Gastroesophageal sphincter (tissue), 4 donors: Measurements from ENCODE around the gene PPFIA1. TPM values are rescaled to one million over a fixed set of nuclear protein-coding genes. Genes with fewer than 3 reads are reported as not detected.
"Not testable (repeated sequence)": the region's sequence is repeated elsewhere in the genome, so short reads cannot be mapped to it uniquely, and the experiment has no call there.

Experiments used
- ATAC-seq: fragments of 150-250 bp; one replicate; pipeline ENCODE4 v1.9.1; 2016; ENCODE audit warnings: mild to moderate bottlenecking, moderate library complexity
- H3K27ac ChIP-seq, 4 donors: fragments of 200-600 bp; sonication (generic) in 3 of 4; 1 replicate in 3 of 4; 2 replicates in 1 of 4; pipeline ENCODE4 v1.5.1; 2016 to 2019
- H3K27me3 ChIP-seq: fragments of 200-600 bp; sonication (generic); one replicate; pipeline ENCODE4 v1.5.1; 2019
- H3K36me3 ChIP-seq, 2 donors: fragments of 200-600 bp; sonication (generic); one replicate each; pipeline ENCODE4 v1.5.1; 2019; ENCODE audit warnings: control low read depth in 1 of 2
- H3K4me1 ChIP-seq, 3 donors: fragments of 200-600 bp; sonication (generic); 1 replicate in 2 of 3; 2 replicates in 1 of 3; pipeline ENCODE4 v1.5.1; 2016 to 2019; ENCODE audit warnings: control low read depth in 2 of 3
- H3K4me3 ChIP-seq, 2 donors: fragments of 200-600 bp; sonication (generic); one replicate each; pipeline ENCODE4 v1.5.1; 2019; ENCODE audit warnings: mild to moderate bottlenecking in 1 of 2, moderate library complexity in 1 of 2
- H3K9me3 ChIP-seq, 3 donors: fragments of 200-600 bp; sonication (generic); one replicate each; pipeline ENCODE4 v1.5.1; 2017 to 2019; ENCODE audit warnings: control low read depth in 2 of 3
- EP300 ChIP-seq: sonication (generic); formaldehyde crosslinking; IDR thresholded peaks from one replicate; pipeline ENCODE4 v1.6.1; 2017; ENCODE audit warnings: antibody characterized with exemption, mild to moderate bottlenecking
- POLR2A ChIP-seq, 2 donors: fragments of 450-650 bp; IDR thresholded peaks; one replicate each; pipeline ENCODE4 v1.6.1; 2017; ENCODE audit warnings: antibody characterized with exemption in 2 of 2, mild to moderate bottlenecking in 2 of 2, moderate library complexity in 1 of 2
- POLR2AphosphoS5 ChIP-seq: sonication (generic); formaldehyde crosslinking; IDR thresholded peaks from one replicate; pipeline ENCODE4 v1.6.1; 2017; ENCODE audit warnings: antibody characterized with exemption
- WGBS, 2 donors: methylation state at CpG; one replicate each; pipeline ENCODE4 v1.1.5; 2018; ENCODE audit warnings: low coverage in 1 of 2; 5-methylcytosine and 5-hydroxymethylcytosine counted together
- total RNA-seq, 4 donors: library from RNA; depleted of rRNA; stranded (reverse); fragments of >200 nt; gene quantifications; one replicate each; pipeline ENCODE4 v1.1.0, GENCODE V29; 2016
- TF ChIP-seq, protein P1 (sequence below), 4 experiments: fragments of 200-600 bp in 2 of 4; fragments of 450-650 bp in 2 of 4; sonication (generic) in 1 of 4; IDR thresholded peaks; one replicate each; pipeline ENCODE4 v1.5.1; 2017 to 2019; ENCODE audit warnings: antibody characterized with exemption in 4 of 4, mild to moderate bottlenecking in 2 of 4, moderate library complexity in 2 of 4

Gene PPFIA1
- total RNA-seq, 4 donors from 2014 or later = 54.3 to 68.8 (median 61.5) TPM

DNA sequence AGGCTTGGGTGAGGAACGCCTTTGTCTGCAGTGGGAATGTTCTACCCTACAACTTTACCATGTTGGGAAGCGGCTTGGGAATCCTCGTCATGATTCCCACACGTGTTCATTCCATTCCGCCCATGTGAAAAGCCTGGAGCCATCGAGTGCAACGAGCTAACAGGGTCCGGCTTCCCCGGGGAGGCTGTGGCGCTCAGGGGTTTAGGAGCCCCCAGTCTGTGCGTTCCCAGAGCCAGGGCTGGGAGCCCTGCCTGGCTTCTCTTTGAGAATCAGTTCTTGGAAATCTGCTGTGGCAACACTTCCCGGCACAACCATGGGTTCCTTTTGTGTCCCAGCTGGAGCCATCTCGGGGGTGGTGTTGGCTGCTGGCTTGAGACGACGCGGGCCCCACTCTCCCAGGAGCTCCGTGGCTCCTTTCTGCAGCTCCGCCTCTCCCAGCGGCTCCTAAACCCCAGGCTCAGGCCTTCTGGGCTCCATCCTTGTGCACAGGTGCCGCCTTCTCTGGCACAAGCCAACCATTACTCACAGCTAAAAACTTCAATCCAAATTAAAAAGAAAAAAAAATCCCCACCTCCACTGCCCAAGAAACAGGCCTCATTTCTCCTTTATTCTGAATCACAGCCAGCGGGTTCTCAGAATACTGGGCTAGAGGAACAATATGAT, 18.7 kb upstream of the PPFIA1 start:
- H3K4me3 ChIP-seq = no peak overlapping the region
- no peak for ATAC-seq
- WGBS, 2 donors = 86 to 100% methylated on average over 1 to 2 of the region's 21 CpGs
- TF ChIP-seq POLR2A (IDR thresholded peaks at IDR 0.05) (no peak), POLR2AphosphoS5 (no peak), EP300 (no peak)
- TF ChIP-seq, protein P1, sequence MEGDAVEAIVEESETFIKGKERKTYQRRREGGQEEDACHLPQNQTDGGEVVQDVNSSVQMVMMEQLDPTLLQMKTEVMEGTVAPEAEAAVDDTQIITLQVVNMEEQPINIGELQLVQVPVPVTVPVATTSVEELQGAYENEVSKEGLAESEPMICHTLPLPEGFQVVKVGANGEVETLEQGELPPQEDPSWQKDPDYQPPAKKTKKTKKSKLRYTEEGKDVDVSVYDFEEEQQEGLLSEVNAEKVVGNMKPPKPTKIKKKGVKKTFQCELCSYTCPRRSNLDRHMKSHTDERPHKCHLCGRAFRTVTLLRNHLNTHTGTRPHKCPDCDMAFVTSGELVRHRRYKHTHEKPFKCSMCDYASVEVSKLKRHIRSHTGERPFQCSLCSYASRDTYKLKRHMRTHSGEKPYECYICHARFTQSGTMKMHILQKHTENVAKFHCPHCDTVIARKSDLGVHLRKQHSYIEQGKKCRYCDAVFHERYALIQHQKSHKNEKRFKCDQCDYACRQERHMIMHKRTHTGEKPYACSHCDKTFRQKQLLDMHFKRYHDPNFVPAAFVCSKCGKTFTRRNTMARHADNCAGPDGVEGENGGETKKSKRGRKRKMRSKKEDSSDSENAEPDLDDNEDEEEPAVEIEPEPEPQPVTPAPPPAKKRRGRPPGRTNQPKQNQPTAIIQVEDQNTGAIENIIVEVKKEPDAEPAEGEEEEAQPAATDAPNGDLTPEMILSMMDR (IDR thresholded peaks at IDR 0.05) = no peak
- H3K36me3 ChIP-seq = no peaks in the 10 kb centered on the region
- no peak overlapping the region for H3K27ac ChIP-seq
- no peaks in the 10 kb centered on the region for H3K9me3 ChIP-seq
- no peaks in the 10 kb centered on the region for H3K27me3 ChIP-seq
- no peaks in the 10 kb centered on the region for H3K4me1 ChIP-seq

DNA sequence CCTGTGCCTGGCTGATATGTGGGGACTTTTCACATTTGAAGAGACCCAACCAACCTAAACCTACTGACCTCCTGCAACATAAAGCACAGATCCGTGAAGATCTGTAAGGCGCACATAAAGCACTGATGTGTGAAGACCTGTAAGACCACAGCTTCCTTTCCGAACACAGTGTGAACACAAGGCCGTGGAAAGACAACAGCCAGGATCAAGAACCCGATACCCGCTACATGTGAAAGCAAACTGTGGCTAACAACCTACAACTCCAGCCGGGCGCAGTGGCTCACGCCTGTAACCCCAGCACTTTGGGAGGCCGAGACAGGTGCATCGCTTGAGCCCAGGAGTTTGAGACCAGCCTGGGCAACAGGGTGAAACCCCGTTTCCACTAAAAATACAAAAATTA, 17.6 kb upstream of the PPFIA1 start:
- H3K36me3 ChIP-seq = no peaks in the 10 kb centered on the region
- no peaks in the 10 kb centered on the region for H3K9me3 ChIP-seq
- no peaks in the 10 kb centered on the region for H3K27me3 ChIP-seq
- WGBS, 2 donors = 94% methylated on average over 3 of the region's 12 CpGs; no CpG with 5 or more reads in 1 of the 2 donors
- TF ChIP-seq, protein P1 (IDR thresholded peaks at IDR 0.05) = no peak
- TF ChIP-seq EP300 (no peak), POLR2AphosphoS5 (no peak), POLR2A (IDR thresholded peaks at IDR 0.05) (no peak)
- no peaks in the 10 kb centered on the region for H3K4me1 ChIP-seq
- no peak overlapping the region for H3K27ac ChIP-seq
- H3K4me3 ChIP-seq = no peak overlapping the region
- no peak for ATAC-seq

DNA sequence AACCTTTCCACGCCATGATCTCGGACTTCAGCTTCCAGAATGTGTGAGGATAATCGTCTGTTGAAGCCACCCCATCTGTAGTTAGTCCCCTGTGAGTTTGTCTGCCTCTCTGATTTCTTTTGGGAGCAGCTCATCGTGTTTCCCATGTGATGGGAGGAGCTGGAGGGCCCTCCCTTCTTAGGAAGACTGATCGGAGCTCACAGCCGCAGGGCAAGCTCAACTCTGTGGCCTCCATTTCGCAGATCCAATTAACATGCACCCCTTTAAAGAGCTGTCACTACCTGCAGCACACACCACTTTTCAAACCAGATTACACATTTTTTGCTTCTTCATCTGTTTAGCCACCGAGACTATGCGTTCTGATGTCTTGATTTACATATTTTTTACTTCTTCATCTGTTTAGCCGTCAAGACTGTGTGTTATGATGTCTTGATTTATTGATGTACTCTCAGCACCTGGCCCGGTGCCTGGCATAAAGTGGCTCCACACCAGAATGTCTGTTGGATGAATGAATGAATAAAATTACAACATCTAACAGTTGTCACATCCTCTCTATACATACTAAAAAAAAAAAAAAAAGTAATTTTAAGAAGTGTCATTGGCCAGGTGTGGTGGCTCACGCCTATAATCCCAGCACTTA, 14.9 kb upstream of the PPFIA1 start:
- whole genome bisulfite sequencing, 2 donors = 42 to 45% methylated on average over 9 to 12 of the region's 12 CpGs

DNA sequence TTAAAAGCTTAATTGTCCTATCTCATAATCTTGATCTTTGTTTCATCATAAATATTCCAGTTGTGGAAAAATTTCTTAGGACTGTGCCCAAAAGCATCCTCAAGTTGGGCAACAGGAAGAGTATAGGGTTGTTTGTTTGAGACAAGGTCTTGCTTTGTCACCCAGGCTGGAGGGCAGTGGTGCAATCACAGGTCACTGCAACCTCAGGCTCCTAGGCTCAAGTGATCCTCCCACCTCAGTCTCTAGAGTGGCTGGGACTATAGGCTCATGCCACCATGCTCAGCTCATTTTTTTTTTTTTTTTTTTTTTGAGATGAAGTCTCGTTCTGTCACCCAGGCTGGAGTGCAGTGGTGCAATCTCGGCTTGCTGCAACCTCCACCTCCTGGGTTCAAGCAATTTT, 11.4 kb upstream of the PPFIA1 start:
- ATAC-seq, H3K27me3 ChIP-seq, H3K36me3 ChIP-seq, H3K9me3 ChIP-seq, H3K27ac ChIP-seq, H3K4me3 ChIP-seq, H3K4me1 ChIP-seq: not testable (repeated sequence)
- no CpG with 5 or more reads among the region's 2 CpGs for WGBS, 2 donors

More for the DNA sequence above, 14.9 kb upstream of the PPFIA1 start:
- no peak overlapping the region for H3K4me3 ChIP-seq
- ATAC-seq = no peak
- peaks cover 4% of the 10 kb centered on the region for H3K27me3 ChIP-seq
- no peak for TF ChIP-seq EP300
- TF ChIP-seq, protein P1 (IDR thresholded peaks at IDR 0.05) = no peak
- TF ChIP-seq POLR2A (IDR thresholded peaks at IDR 0.05) = no peak
- no peak for TF ChIP-seq POLR2AphosphoS5
- no peaks in the 10 kb centered on the region for H3K4me1 ChIP-seq
- no peak overlapping the region for H3K27ac ChIP-seq
- H3K9me3 ChIP-seq = no peaks in the 10 kb centered on the region
- H3K36me3 ChIP-seq = no peaks in the 10 kb centered on the region

DNA sequence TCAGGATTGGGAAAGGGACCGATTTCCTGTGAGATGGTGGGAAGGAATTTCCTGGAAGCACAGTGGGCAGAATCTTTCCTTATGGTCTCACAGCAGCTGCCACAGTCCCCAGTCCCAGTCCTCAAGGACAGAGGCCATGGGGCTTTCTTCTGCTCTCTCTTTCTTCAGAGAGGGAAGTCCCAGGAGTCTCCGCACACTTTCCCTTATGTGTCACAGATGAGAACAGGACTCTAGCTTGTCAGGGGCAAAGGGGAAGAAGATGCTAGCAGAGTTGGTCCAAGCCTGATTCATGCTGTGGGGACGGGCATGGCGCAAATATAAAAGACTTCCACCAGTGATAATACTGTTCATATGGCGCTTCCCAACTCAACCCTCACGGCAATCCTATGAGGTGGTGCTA, 7.5 kb upstream of the PPFIA1 start:
- H3K36me3 ChIP-seq = no peaks in the 10 kb centered on the region
- 80% methylated on average over 1 of the region's 6 CpGs; no CpG with 5 or more reads in 1 of the 2 donors for WGBS, 2 donors
- no peak overlapping the region for H3K27ac ChIP-seq
- TF ChIP-seq, protein P1 (IDR thresholded peaks at IDR 0.05) = no peak
- TF ChIP-seq POLR2AphosphoS5 (no peak), POLR2A (IDR thresholded peaks at IDR 0.05) (no peak), EP300 (no peak)
- ATAC-seq = no peak
- no peaks in the 10 kb centered on the region for H3K4me1 ChIP-seq
- H3K9me3 ChIP-seq = no peaks in the 10 kb centered on the region
- no peak overlapping the region for H3K4me3 ChIP-seq
- H3K27me3 ChIP-seq = peaks cover 16% of the 10 kb centered on the region
